GM23338 (cell line): ENCODE data around the gene NAA20. TPM values are rescaled to one million over a fixed set of nuclear protein-coding genes. Genes with fewer than 3 reads are reported as not detected.
A peak's percentile ranks its signal among the peaks of the same experiment; 100 is the strongest.

Source experiments
- ATAC-seq: fragments of 200-7000 bp; cut with Tn5 transposase; 3 replicates; pipeline ENCODE4 v1.9.1; 2020
- DNase-seq: peaks from one replicate; pipeline ENCODE4 v3.0.0-alpha.2; 2015; ENCODE audit warnings: low spot score
- H2AFZ ChIP-seq: fragments of 200-600 bp; sonication (generic); 2 replicates; pipeline ENCODE4 v1.8.0; 2016; ENCODE audit warnings: antibody characterized with exemption, mild to moderate bottlenecking, moderate library complexity
- H3F3A ChIP-seq: fragments of 200-600 bp; sonication (generic); replicated peaks from 2 replicates; pipeline ENCODE4 v1.8.0; 2017; ENCODE audit warnings: antibody characterized with exemption, mixed run types, low read depth
- H3K27ac ChIP-seq: fragments of 200-600 bp; sonication (generic); 2 replicates; pipeline ENCODE4 v1.6.1; 2016; ENCODE audit warnings: low read depth
- H3K27me3 ChIP-seq: fragments of 200-600 bp; sonication (generic); 2 replicates; pipeline ENCODE4 v1.8.0; 2016; ENCODE audit warnings: mild to moderate bottlenecking, mixed run types, moderate library complexity; ENCODE audit not compliant: insufficient read depth
- H3K36me3 ChIP-seq: fragments of 200-600 bp; sonication (generic); 2 replicates; pipeline ENCODE4 v1.8.0; 2016; ENCODE audit warnings: mild to moderate bottlenecking; ENCODE audit not compliant: insufficient read depth
- H3K4me1 ChIP-seq: fragments of 200-600 bp; sonication (generic); 2 replicates; pipeline ENCODE4 v1.8.0; 2016; ENCODE audit warnings: mild to moderate bottlenecking, moderate library complexity; ENCODE audit not compliant: insufficient read depth
- H3K4me2 ChIP-seq: fragments of 200-600 bp; sonication (generic); 2 replicates; pipeline ENCODE4 v1.7.1; 2017; ENCODE audit warnings: mixed run types
- H3K4me3 ChIP-seq: fragments of 200-600 bp; sonication (generic); 2 replicates; pipeline ENCODE4 v1.6.1; 2016; ENCODE audit warnings: mixed run types
- H3K79me2 ChIP-seq: fragments of 200-600 bp; sonication (generic); replicated peaks from 2 replicates; pipeline ENCODE4 v1.8.0; 2017; ENCODE audit warnings: mild to moderate bottlenecking; ENCODE audit not compliant: insufficient read depth
- H3K9me2 ChIP-seq: fragments of 200-600 bp; sonication (generic); 2 replicates; pipeline ENCODE4 v1.8.0; 2017; ENCODE audit not compliant: insufficient read depth
- H4K20me1 ChIP-seq: fragments of 200-600 bp; sonication (generic); replicated peaks from 2 replicates; pipeline ENCODE4 v1.8.0; 2017; ENCODE audit warnings: mild to moderate bottlenecking; ENCODE audit not compliant: insufficient read depth
- H3K27ac Mint-ChIP-seq: 2 replicates; pipeline ENCODE4 v1.8.0; 2020; ENCODE audit warnings: inconsistent platforms, mild to moderate bottlenecking, moderate library complexity, mixed read lengths
- H3K27me3 Mint-ChIP-seq: 3 replicates; pipeline ENCODE4 v1.8.0; 2022; ENCODE audit warnings: low read depth, mild to moderate bottlenecking, moderate library complexity, mixed read lengths, inconsistent platforms; ENCODE audit not compliant: insufficient read depth, poor library complexity
- H3K36me3 Mint-ChIP-seq: 3 replicates; pipeline ENCODE4 v1.8.0; 2021; ENCODE audit warnings: low read depth, mild to moderate bottlenecking, inconsistent platforms, moderate library complexity, mixed read lengths
- H3K4me1 Mint-ChIP-seq: 3 replicates; pipeline ENCODE4 v1.8.0; 2020; ENCODE audit warnings: mild to moderate bottlenecking, inconsistent platforms, mixed read lengths
- H3K4me3 Mint-ChIP-seq: 3 replicates; pipeline ENCODE4 v1.8.0; 2021; ENCODE audit warnings: moderate library complexity, mild to moderate bottlenecking, inconsistent platforms, mixed read lengths
- H3K9me3 Mint-ChIP-seq: 3 replicates; pipeline ENCODE4 v1.8.0; 2020; ENCODE audit warnings: moderate library complexity, mild to moderate bottlenecking, inconsistent platforms, mixed read lengths
- CREB1 ChIP-seq: fragments of 250-450 bp; sonication (Bioruptor Pico); IDR thresholded peaks from 2 replicates; pipeline ENCODE4 v1.5.0; 2020; ENCODE audit warnings: low read depth, mild to moderate bottlenecking, moderate library complexity
- CTCF ChIP-seq, 2 experiments: fragments of 200-600 bp in 1 of 2; sonication (generic) in 1 of 2; conservative IDR thresholded peaks; 2 replicates each; pipeline versions ENCODE4 v1.5.1 to v1.6.1; 2016 to 2017; ENCODE audit warnings: antibody characterized with exemption in 2 of 2, low read depth in 2 of 2, mild to moderate bottlenecking in 2 of 2, moderate library complexity in 1 of 2
- ETS1 ChIP-seq: IDR thresholded peaks from 2 replicates; pipeline ENCODE4 v1.6.1; 2016; ENCODE audit warnings: antibody characterized with exemption
- EZH2phosphoT487 ChIP-seq: fragments of 200-600 bp; sonication (generic); IDR thresholded peaks from one replicate; pipeline ENCODE4 v1.8.1; 2018; ENCODE audit warnings: antibody characterized with exemption; ENCODE audit not compliant: unreplicated experiment
- JUNB ChIP-seq: IDR thresholded peaks from one replicate; pipeline ENCODE4 v1.6.1; 2016; ENCODE audit warnings: antibody characterized with exemption; ENCODE audit not compliant: unreplicated experiment
- REST ChIP-seq: IDR thresholded peaks from one replicate; pipeline ENCODE4 v1.6.1; 2018; ENCODE audit warnings: antibody characterized with exemption; ENCODE audit not compliant: unreplicated experiment
- STAT1 ChIP-seq: IDR thresholded peaks from one replicate; pipeline ENCODE4 v1.6.1; 2016; ENCODE audit warnings: antibody characterized with exemption; ENCODE audit not compliant: unreplicated experiment
- polyA plus RNA-seq: library from polyadenylated mRNA; unstranded; fragments of >200 nt; fragmentation: Nextera tagmentation; extraction: Ambion mirVana; gene quantifications from 2 replicates; pipeline ENCODE4 v1.2.1, GENCODE V29; 2016
- total RNA-seq: library from RNA; depleted of rRNA; stranded (reverse); fragments of >200 nt; shearing (Covaris generic); gene quantifications from 2 replicates; pipeline ENCODE4 v1.2.3, GENCODE V29; 2014

NAA20 gene
- total and polyA plus RNA-seq, 2 experiments from 2014 or later: 28.7 to 117 TPM

- no peak for TF ChIP-seq REST
- TF ChIP-seq EZH2phosphoT487: no peak
- no peak for TF ChIP-seq CREB1 (CRISPR knock-in tag)
- no peak for TF ChIP-seq ETS1
Measured at GRCh38 chr20:19976595-19977372, 40.4 kb upstream of the NAA20 start (continued).

- no peaks in the 10 kb centered on the region for H3K36me3 Mint-ChIP-seq
- ATAC-seq: no peak
- Histone ChIP-seq H3K4me1 (no peaks in the 10 kb centered on the region), H3K79me2 (no peaks in the 10 kb centered on the region), H3K4me2 (no peak overlapping the region), H3K36me3 (no peaks in the 10 kb centered on the region), H4K20me1 (no peaks in the 10 kb centered on the region), H3K4me3 (no peak overlapping the region), H2AFZ (0 out of 2 replicates have a peak overlapping the region, but pooled peaks have one; percentile 7), H3K27me3 (no peaks in the 10 kb centered on the region), H3F3A (no peaks in the 10 kb centered on the region), H3K27ac (no peak overlapping the region), H3K9me2 (no peaks in the 10 kb centered on the region)
- no peak overlapping the region for H3K4me3 Mint-ChIP-seq
- peaks cover 5% of the 10 kb centered on the region for H3K27me3 Mint-ChIP-seq
- H3K27ac Mint-ChIP-seq: no peak overlapping the region
- H3K9me3 Mint-ChIP-seq: no peaks in the 10 kb centered on the region
- no peak for DNase-seq
- H3K4me1 Mint-ChIP-seq: peaks cover 8% of the 10 kb centered on the region
- TF ChIP-seq REST (no peak), JUNB (no peak), STAT1 (no peak), CTCF (conservative IDR thresholded peaks at IDR 0.05; ENCODE audit: low read depth in 2 of 2) (no peak)
Measured at GRCh38 chr20:19977373-19977770, 39.8 kb upstream of the NAA20 start.
